ENCODE results near the gene TMA7.
"Not testable (repeated sequence)": the region's sequence is repeated elsewhere in the genome, so short reads cannot be mapped to it uniquely, and the experiment has no call there.

DNA sequence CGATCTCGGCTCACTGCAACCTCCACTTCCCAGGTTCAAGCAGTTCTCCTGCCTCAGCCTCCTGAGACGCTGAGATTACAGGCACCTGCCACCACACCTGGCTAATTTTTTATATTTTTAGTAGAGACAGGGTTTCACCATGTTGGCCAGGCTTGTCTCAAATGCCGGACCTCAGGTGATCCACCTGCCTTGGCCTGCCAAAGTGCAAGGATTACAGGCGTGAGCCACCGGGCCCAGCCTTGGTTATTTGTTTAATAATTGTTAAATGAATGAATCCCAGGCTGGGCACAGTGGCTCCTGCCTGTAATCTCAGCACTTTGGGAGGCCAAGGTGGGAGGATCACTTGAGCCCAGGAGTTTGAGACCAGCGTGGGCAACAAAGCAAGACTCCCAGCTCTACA, 21.7 kb downstream of the TMA7 start:
- TF ChIP-seq POLR2A (IDR thresholded peaks at IDR 0.05): not testable (repeated sequence)
- TF ChIP-seq, protein P1, sequence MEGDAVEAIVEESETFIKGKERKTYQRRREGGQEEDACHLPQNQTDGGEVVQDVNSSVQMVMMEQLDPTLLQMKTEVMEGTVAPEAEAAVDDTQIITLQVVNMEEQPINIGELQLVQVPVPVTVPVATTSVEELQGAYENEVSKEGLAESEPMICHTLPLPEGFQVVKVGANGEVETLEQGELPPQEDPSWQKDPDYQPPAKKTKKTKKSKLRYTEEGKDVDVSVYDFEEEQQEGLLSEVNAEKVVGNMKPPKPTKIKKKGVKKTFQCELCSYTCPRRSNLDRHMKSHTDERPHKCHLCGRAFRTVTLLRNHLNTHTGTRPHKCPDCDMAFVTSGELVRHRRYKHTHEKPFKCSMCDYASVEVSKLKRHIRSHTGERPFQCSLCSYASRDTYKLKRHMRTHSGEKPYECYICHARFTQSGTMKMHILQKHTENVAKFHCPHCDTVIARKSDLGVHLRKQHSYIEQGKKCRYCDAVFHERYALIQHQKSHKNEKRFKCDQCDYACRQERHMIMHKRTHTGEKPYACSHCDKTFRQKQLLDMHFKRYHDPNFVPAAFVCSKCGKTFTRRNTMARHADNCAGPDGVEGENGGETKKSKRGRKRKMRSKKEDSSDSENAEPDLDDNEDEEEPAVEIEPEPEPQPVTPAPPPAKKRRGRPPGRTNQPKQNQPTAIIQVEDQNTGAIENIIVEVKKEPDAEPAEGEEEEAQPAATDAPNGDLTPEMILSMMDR (IDR thresholded peaks at IDR 0.05): not testable (repeated sequence)

Data from breast epithelium (tissue), 3 donors.